OCI-LY7 (cell line): Measurements from ENCODE around the gene NME3.
"Not testable (repeated sequence)": the region's sequence is repeated elsewhere in the genome, so short reads cannot be mapped to it uniquely, and the experiment has no call there.

ENCODE experiments used
- CTCF ChIP-seq: fragments of 200-600 bp; sonication (generic); conservative IDR thresholded peaks from 2 replicates; pipeline ENCODE4 v1.5.1; 2014; ENCODE audit warnings: mild to moderate bottlenecking, antibody characterized with exemption, low read length, moderate library complexity, mixed read lengths
- EZH2phosphoT487 ChIP-seq: fragments of 200-600 bp; sonication (generic); IDR thresholded peaks from 2 replicates; pipeline ENCODE4 v1.6.1; 2018; ENCODE audit warnings: low read depth, borderline replicate concordance, mild to moderate bottlenecking, mixed run types, antibody characterized with exemption, low read length, moderate library complexity, mixed read lengths

- not testable (repeated sequence) for TF ChIP-seq CTCF, EZH2phosphoT487
These were observed 38.8 kb downstream of the NME3 start for GRCh38 chr16:1732551-1732987.
